K562 (cell line): ENCODE data around the gene HOOK1. TPM values are rescaled to one million over a fixed set of nuclear protein-coding genes. Genes with fewer than 3 reads are reported as not detected.

Experiments
- ATAC-seq: fragments of 200-7000 bp; cut with Tn5 transposase; 3 replicates; pipeline ENCODE4 v1.9.1; 2020; ENCODE audit warnings: moderate library complexity
- BruUV-seq: library from RNA; stranded (reverse); fragments of 400-500 nt; replicated peaks from 2 replicates; lab custom pipeline; 2021; lab: Mats Ljungman, UMichigan
- CTCF ChIA-PET: fragments of 300-600 bp; formaldehyde crosslinking; extraction: SDS; loops from one replicate; lab custom pipeline; 2021; ENCODE audit warnings: low intra/inter-chr PET ratio; lab: Yijun Ruan, JAX
- POLR2A ChIA-PET: fragments of 300-600, 350-650 bp; sonication (Branson Sonifier 250); formaldehyde crosslinking; extraction: SDS; loops from one replicate; lab custom pipeline; 2021; ENCODE audit warnings: antibody characterized with exemption, inconsistent platforms; lab: Yijun Ruan, JAX
- DNase-seq, 4 experiments: peaks; one replicate each; pipeline versions ENCODE4 v3.0.0 to v3.0.0-alpha.2; 2011 to 2018; ENCODE audit warnings: low spot score in 3 of 4, mixed read lengths in 3 of 4; ENCODE audit errors: extremely low read depth in 1 of 4
- FAIRE-seq: peaks from 2 replicates; lab custom pipeline; 2011; peaks lifted over from hg19 to GRCh38; lab: Jason Lieb, UNC
- H2AFZ ChIP-seq: 2 replicates; pipeline ENCODE4 v1.6.0; 2011; ENCODE audit warnings: low read depth, low read length, control low read depth, inconsistent platforms
- H3K27ac ChIP-seq: fragments of 200-600 bp; 3 replicates; pipeline ENCODE4 v1.8.0; 2011; ENCODE audit warnings: low read depth, mild to moderate bottlenecking, control low read depth, inconsistent platforms, low read length, moderate library complexity, mixed read lengths; ENCODE audit errors: extremely low read depth
- H3K27me3 ChIP-seq, 2 experiments: fragments of 300-600 bp in 1 of 2; 2 replicates in 1 of 2; 3 replicates in 1 of 2; pipeline versions ENCODE4 v1.6.0 to v1.8.0; 2011; ENCODE audit warnings: inconsistent platforms in 2 of 2, low read length in 2 of 2, mild to moderate bottlenecking in 1 of 2, mixed read lengths in 1 of 2, moderate library complexity in 1 of 2; ENCODE audit not compliant: control insufficient read depth in 2 of 2, insufficient read depth in 2 of 2
- H3K36me3 ChIP-seq: fragments of 300-600 bp; 3 replicates; pipeline ENCODE4 v1.8.0; 2011; ENCODE audit warnings: mild to moderate bottlenecking, low read length, inconsistent platforms; ENCODE audit not compliant: control insufficient read depth, insufficient read depth
- H3K4me1 ChIP-seq, 2 experiments: fragments of 200-600 bp in 1 of 2; replicated peaks in 1 of 2; 2 replicates in 1 of 2; 3 replicates in 1 of 2; pipeline versions ENCODE4 v1.5.1 to v1.8.0; 2011; ENCODE audit warnings: inconsistent platforms in 2 of 2, low read length in 2 of 2, mild to moderate bottlenecking in 1 of 2, mixed read lengths in 1 of 2, moderate library complexity in 1 of 2; ENCODE audit not compliant: control insufficient read depth in 2 of 2, insufficient read depth in 2 of 2
- H3K4me2 ChIP-seq: 2 replicates; pipeline ENCODE4 v1.6.1; 2011; ENCODE audit warnings: low read length, control low read depth, inconsistent platforms, mixed read lengths; ENCODE audit not compliant: insufficient read depth
- H3K4me3 ChIP-seq: fragments of 200-600 bp; sonication (generic), shearing (Covaris generic); 2 replicates; pipeline ENCODE4 v1.5.1; 2016; ENCODE audit warnings: control low read depth, inconsistent platforms
- H3K79me2 ChIP-seq: fragments of 200-600 bp; 3 replicates; pipeline ENCODE4 v1.8.0; 2011; ENCODE audit warnings: low read length, inconsistent platforms; ENCODE audit not compliant: control insufficient read depth, insufficient read depth
- H3K9ac ChIP-seq, 2 experiments: 2 replicates each; pipeline versions ENCODE4 v1.6.0 to v1.6.1; 2011; ENCODE audit warnings: low read depth in 2 of 2, low read length in 2 of 2, control low read depth in 1 of 2, inconsistent platforms in 1 of 2, mild to moderate bottlenecking in 1 of 2, mixed read lengths in 1 of 2; ENCODE audit not compliant: insufficient read depth in 1 of 2
- H3K9me1 ChIP-seq: one replicate; pipeline ENCODE4 v1.6.0; 2011; ENCODE audit warnings: inconsistent platforms, mild to moderate bottlenecking, low read length, moderate library complexity; ENCODE audit not compliant: control insufficient read depth, insufficient read depth
- H3K9me3 ChIP-seq: replicated peaks from 2 replicates; pipeline ENCODE4 v1.5.1; 2011; ENCODE audit warnings: low read depth, low read length, inconsistent platforms; ENCODE audit not compliant: control insufficient read depth, insufficient read depth
- H4K20me1 ChIP-seq: replicated peaks from 2 replicates; pipeline ENCODE4 v1.6.1; 2011; ENCODE audit warnings: low read length, inconsistent platforms, mixed read lengths; ENCODE audit not compliant: control insufficient read depth, insufficient read depth
- NFATC3 ChIP-seq: fragments of 450-650 bp; IDR thresholded peaks from 2 replicates; pipeline ENCODE4 v1.6.1; 2017; ENCODE audit warnings: mild to moderate bottlenecking
- POLR2AphosphoS2 ChIP-seq: IDR thresholded peaks from 2 replicates; pipeline ENCODE4 v1.6.1; 2012; ENCODE audit warnings: low read length, improper control_type of control experiment
- RBM25 ChIP-seq: fragments of 200-400 bp; formaldehyde crosslinking; IDR thresholded peaks from 2 replicates; pipeline ENCODE4 v1.6.1; 2018; ENCODE audit warnings: low read length, low read depth, moderate library complexity; ENCODE audit not compliant: severe bottlenecking
- SOX6 ChIP-seq: fragments of 450-650 bp; IDR thresholded peaks from 2 replicates; pipeline ENCODE4 v1.6.1; 2014; ENCODE audit warnings: mild to moderate bottlenecking
- SREBF1 ChIP-seq: fragments of 150-350 bp; IDR thresholded peaks from 2 replicates; pipeline ENCODE4 v1.6.1; 2014; ENCODE audit warnings: antibody characterized with exemption, low read depth, low read length, borderline replicate concordance
- SRSF3 ChIP-seq: fragments of 200-400 bp; formaldehyde crosslinking; IDR thresholded peaks from 2 replicates; pipeline ENCODE4 v1.6.1; 2016; ENCODE audit warnings: mild to moderate bottlenecking, low read length, moderate library complexity; ENCODE audit not compliant: insufficient read depth
- WGBS: fragments of 100-300 bp; shearing (Covaris generic); methylation state at CpG from one replicate; pipeline ENCODE4 v1.1.6; 2016; ENCODE audit warnings: low coverage, mixed read lengths; ENCODE audit not compliant: insufficient coverage; ENCODE audit errors: missing lambda C conversion rate; 5-methylcytosine and 5-hydroxymethylcytosine counted together
- in situ Hi-C: fragments of 300-500 bp; cut with MboI; formaldehyde crosslinking; loops from 4 replicates; pipeline ENCODE4 v1.15.0; 2018; ENCODE audit warnings: inconsistent platforms, mixed read lengths
- intact Hi-C: fragments of 100-400 bp; cut with micrococcal nuclease; formaldehyde crosslinking; loops from 2 replicates; pipeline ENCODE4 v1.14.2; 2022
- polyA plus RNA-seq, 8 experiments: library from polyadenylated mRNA; depleted of rRNA in 4 of 8; stranded (reverse) in 5 of 8; unstranded in 3 of 8; fragments of >200 nt; fragmentation: Nextera tagmentation in 2 of 8; fragmentation: Illumina TruSeq in 1 of 8; extraction: Ambion mirVana in 2 of 8; extraction: Trizol in 1 of 8; gene quantifications; 2 replicates each; pipeline versions ENCODE4 v1.2.1 to v1.2.3, GENCODE V29; 2011 to 2014; ENCODE audit warnings: inconsistent platforms in 1 of 8, missing spikeins in 1 of 8
- total RNA-seq, 7 experiments: library from RNA; depleted of rRNA in 6 of 7; stranded (reverse); fragments of >200 nt in 6 of 7; fragmentation: Illumina TruSeq in 2 of 7; extraction: Trizol in 2 of 7; gene quantifications; 2 replicates each; pipeline versions ENCODE4 v1.2.1 to v1.2.3, GENCODE V29; 2011 to 2021; ENCODE audit warnings: low replicate concordance in 1 of 7

Gene HOOK1
- total and polyA plus RNA-seq, 9 of the 15 experiments (the other 6 are each of a cell fraction or from before 2014, with no cell fraction given): 0.11 to 0.18 TPM; not detected in 7

GRCh38 chr1:59903141-59903754 lies 88.5 kb downstream of the HOOK1 start (continued):
- TF ChIP-seq SRSF3: no peak

DNA sequence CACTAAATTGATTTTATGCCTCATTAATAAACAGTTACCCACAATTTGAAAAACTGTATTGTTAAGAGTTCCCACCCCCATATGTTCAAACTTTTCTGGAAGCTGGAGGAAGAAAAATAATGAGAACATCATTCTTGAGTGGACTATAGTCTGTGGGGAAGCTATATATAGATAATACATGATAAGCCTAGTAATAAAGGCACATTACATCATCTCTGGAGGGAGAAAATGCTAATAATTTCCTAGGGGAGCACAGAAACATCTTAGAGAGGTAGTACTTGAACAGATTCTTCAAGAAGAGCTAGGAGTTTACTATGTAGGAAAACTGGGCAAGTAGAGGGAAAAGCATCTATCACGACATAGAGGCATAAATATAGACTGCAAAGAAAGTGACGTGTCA lies 92.2 kb downstream of the HOOK1 start:
- ChIA-PET POLR2A (interaction anchor here (0.6 kb wide), 1 partner anchor 1022 kb away, joined by 3 read pairs; no protein-coding TSS in a partner anchor), CTCF (no interaction called here)
- FAIRE-seq (no peak), DNase-seq (no peak), ATAC-seq (no peak)
- WGBS: 0% methylated on average over 2 of the region's 2 CpGs
- Histone ChIP-seq H3K9me3 (no peaks in the 10 kb centered on the region), H3K27ac (no peak overlapping the region), H3K4me3 (no peak overlapping the region), H3K27me3 (no peaks in the 10 kb centered on the region; a peak in 1 of 5 replicates), H3K79me2 (no peaks in the 10 kb centered on the region), H4K20me1 (no peaks in the 10 kb centered on the region), H3K36me3 (no peaks in the 10 kb centered on the region), H3K9ac (no peak overlapping the region), H3K4me1 (no peaks in the 10 kb centered on the region), H3K9me1 (no peaks in the 10 kb centered on the region), H3K4me2 (no peak overlapping the region), H2AFZ (no peak overlapping the region)
- intact Hi-C loops (no loop called here), in situ Hi-C loops (no loop called here)
- TF ChIP-seq SREBF1 (no peak), SOX6 (no peak), POLR2AphosphoS2 (no peak)
- BruUV-seq: no TSS peak

DNA sequence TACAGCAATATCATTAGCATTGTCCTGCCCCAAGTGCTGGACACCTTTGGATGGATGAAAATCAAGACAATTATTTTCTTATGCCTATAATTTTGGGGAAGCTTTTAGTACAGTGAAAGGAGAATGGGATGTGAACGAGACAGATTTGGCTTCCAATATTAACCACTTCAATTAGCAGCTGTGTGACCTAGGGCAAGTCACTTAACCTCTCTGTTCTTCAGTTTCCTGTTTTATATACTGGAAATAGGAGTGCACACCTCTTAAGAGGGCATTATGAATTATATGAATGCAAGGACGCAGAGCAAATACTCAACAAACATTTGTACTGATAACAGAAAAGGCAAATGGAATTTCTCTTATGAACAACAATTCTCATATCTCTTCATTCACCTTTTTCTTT lies 93.3 kb downstream of the HOOK1 start:
- Histone ChIP-seq H3K4me2 (no peak overlapping the region), H3K9me1 (no peaks in the 10 kb centered on the region), H3K27me3 (no peaks in the 10 kb centered on the region; a peak in 1 of 5 replicates), H3K27ac (no peak overlapping the region), H3K9me3 (no peaks in the 10 kb centered on the region), H3K36me3 (no peaks in the 10 kb centered on the region), H2AFZ (no peak overlapping the region), H4K20me1 (no peaks in the 10 kb centered on the region), H3K79me2 (no peaks in the 10 kb centered on the region), H3K4me1 (no peaks in the 10 kb centered on the region), H3K4me3 (no peak overlapping the region), H3K9ac (no peak overlapping the region)
- 0% methylated on average over 2 of the region's 2 CpGs for WGBS
- ATAC-seq: no peak
- intact Hi-C loops (no loop called here), in situ Hi-C loops (no loop called here)
- DNase-seq: no peak
- BruUV-seq: no TSS peak
- FAIRE-seq: no peak
- POLR2A ChIA-PET: no interaction called here
- CTCF ChIA-PET: no interaction called here
- TF ChIP-seq RBM25: peak; percentile 93
- TF ChIP-seq NFATC3: no peak
